HG02623 (cell line): ENCODE measurements around the gene POLR2J2.
"Not testable (repeated sequence)": the region's sequence is repeated elsewhere in the genome, so short reads cannot be mapped to it uniquely, and the experiment has no call there.

Experiments used
- ATAC-seq: cut with Tn5 transposase; IDR thresholded peaks from one replicate; pipeline ENCODE4 v1.9.1; 2021; ENCODE audit warnings: moderate library complexity; ENCODE audit not compliant: unreplicated experiment

Gene POLR2J2

DNA sequence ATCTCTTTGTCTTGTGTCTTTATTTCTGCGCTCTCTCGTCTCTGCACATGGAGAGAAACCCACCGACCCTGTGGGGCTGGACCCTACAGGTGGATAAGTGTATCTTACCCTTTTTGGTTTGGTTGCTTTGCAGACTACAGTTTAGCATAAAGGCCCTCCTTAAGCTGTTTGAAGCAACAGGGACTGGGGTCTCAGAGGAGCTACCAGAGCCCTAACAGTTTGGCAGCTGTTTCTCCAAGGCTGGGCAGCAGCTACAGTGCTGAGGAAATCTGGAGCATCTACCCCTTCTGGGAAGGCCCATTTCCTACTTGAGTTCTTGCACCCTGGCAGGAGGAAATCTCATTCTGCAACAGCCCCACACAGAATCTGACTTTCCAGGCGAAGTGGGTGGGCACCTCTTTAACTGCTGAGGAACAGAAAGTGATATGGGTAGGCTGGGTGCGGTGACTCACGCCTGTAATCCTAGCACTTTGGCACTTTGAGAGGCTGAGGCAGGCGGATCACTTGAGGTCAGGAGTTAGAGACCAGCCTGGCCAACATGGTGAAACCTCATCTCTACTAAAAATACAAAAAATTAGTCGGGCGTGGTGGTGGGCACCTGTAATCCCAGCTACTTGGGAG lies 2.1 kb upstream of the POLR2J2 start:
- ATAC-seq: not testable (repeated sequence)

DNA sequence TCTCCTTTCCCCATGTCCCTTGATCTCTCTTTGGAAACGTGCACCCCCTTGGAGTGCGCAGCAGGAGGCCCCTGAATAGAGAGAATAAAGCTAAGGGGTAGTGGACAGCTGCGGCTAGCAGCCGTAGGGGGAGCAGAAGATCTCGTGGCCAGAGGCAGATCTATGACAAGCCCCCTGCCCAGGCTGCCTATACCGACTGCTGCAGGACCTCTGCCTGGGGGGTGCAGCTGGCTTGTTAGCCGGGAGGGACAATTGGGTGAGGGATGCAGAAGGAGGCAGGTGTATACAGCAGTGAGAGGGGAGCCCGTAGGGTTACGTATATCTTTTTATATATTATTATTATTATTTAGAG lies 469 bp upstream of the POLR2J2 start:
- ATAC-seq: peak; percentile 23

DNA sequence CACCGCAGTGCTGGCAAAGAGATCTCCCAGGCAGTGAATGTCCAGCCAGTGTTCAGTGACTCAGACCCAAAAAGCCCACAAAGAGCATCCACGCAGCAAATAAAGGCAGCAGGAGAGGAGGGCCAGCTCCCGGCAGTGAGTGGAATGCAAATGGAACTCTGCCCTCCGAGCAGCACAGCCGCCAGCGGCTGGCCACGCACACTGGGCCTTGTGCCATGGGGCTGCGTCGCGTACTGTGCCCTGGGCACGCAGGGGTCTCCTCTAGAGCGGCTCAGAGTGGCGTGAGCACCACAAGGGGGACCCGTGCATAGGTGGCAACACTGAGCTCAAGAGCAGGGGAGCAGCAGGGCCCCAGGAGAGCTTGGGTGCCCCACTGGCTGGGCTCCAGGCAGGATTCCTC lies 3.9 kb downstream of the POLR2J2 start:
- not testable (repeated sequence) for ATAC-seq

DNA sequence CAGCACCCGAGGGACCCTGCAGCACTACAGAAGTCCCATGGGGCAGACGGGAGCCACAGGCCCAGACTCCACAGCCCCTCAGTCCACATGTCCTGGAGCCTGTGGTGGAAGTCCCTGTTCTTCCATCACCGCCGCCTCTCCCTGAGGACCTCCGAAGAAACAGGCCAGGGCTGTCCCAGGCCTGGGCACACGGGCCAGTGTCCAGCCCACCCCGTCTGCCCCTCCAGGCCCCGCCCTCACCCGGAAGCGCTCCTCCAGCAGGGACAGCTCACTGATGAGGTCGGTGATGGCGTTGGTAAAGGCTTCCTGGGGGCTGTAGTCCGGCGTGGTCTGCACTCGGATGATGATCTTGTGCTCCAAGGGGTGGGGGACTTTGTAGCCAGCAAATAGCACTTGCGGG lies 4.6 kb downstream of the POLR2J2 start:
- ATAC-seq: not testable (repeated sequence)

DNA sequence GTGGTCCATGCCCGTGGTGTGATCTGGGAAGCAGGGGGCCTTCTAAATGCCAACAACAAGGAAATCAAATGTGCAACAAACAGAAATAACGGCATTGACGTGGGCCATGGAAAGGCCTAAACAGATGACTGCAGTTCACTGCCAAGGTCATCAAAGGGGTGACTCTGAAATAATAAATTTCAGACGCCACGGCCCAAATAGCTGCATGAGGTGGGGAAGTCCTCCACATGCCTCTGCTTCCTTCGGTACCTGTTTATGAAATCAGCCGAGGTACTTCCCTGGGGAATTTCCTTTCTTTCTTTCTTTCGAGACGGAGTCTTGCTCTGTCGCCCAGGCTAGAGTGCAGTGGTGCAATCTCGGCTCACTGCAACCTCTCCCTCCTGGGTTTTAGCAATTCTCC lies 6.7 kb downstream of the POLR2J2 start:
- ATAC-seq: not testable (repeated sequence)

DNA sequence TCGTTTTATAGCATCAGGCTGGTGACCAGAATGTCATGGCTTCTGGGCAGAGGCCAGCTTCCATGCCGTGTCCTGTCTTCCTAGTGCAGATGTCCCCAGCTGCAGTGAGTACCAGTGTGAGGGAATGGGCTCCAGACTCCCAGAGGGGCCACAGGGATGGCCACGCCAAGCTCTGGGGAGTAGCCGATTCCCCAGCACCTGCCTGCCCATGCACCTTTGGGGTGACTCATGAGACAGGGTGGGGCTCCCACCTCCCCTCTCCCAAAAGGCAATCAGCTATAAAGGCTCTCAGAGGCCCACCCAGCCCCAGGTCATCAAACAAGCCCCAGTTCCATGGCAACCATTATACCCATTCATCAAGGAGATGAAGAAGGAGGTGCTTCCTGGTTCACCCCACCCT lies 21.5 kb downstream of the POLR2J2 start, which contains the start of gene SPDYE2B:
TSS of gene SPDYE2B (plus strand) at position 396 of the 400 bp plus-strand sequence. CDS start 2,030 bp downstream, outside the sequence.
- ATAC-seq: not testable (repeated sequence)

DNA sequence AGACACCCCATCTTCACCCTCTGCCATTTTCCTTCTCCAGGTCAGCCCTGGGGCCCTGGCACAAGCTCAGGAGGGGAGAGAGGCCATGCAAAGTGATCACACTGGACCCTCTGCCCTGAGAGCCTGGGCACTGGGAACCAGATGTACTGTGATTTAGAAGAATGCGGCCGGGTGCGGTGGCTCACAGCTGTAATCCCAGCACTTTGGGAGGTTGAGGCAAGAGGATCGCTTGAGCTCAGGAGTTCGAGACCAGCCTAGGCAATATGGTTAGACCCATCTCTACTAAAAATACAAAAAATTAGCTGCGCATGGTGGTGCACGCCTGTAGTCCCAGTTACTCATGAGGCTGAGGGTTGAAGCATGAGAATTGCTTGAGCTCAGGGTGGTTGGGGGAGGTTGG lies 23.6 kb downstream of the POLR2J2 start:
- ATAC-seq: not testable (repeated sequence)

DNA sequence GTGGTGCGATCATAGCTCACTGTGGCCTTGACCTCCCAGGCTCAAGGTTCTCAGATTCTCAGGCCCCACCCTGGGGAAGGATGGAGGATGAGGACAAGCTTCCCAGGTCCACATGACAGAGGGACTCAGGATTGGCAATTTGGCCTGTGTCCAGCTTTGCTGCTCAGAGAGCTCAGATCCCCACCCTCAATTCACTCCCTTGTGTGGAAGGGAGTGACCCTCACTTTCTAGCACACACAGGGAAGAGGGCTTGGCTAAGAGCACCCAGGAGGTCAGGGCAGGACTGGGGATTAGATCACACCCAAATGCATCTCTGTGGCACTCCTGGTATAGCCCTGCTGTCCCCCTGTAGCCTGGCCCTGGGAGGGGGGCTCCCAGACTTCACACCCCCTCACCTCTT lies 28.1 kb downstream of the POLR2J2 start:
- ATAC-seq: not testable (repeated sequence)

DNA sequence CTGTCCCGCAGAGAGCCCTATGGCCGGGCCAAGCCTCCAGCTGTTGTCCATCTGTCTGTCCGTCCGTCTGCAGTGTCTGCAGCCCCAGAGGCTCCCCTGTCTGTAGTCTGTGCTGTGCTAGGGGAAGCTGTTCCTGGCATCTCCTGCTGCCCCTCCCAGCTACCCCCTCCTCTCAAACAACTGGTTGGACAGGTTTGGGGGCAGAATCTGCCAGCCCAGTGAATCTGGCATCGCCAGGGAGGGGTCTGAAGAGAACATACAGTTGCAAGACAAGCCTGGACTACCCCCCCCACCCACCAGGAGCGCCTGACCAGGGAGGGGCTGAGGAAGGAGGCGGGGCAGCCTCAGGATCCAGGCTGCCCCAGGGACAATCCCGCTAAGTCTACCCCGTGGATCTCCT lies 28.8 kb downstream of the POLR2J2 start, which contains the start of gene UPK3BL1:
TSS of gene UPK3BL1 (minus strand) at position 101 of the 400 bp plus-strand sequence. CDS start at position 51, 50 bp downstream.
- not testable (repeated sequence) for ATAC-seq

DNA sequence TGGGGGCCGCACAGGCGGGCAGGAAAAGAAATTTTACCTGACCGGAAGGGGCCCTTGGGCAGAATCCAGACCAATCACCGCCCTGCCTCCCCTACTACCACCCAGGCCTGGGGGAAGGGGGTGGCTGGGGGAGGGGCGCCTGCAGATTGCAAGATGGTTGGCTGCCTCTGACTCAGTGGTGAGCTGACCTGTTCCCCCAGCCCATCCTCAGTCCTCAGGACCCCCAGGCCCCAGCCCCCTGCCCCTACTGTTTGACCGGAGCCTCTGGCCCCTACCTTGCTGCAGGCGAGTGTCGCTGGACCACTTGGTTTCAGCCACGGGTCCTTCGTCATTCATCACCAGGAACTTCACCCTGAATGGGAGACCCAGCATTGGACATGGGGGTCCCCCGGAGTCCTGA lies 32.6 kb downstream of the POLR2J2 start:
- ATAC-seq: not testable (repeated sequence)

DNA sequence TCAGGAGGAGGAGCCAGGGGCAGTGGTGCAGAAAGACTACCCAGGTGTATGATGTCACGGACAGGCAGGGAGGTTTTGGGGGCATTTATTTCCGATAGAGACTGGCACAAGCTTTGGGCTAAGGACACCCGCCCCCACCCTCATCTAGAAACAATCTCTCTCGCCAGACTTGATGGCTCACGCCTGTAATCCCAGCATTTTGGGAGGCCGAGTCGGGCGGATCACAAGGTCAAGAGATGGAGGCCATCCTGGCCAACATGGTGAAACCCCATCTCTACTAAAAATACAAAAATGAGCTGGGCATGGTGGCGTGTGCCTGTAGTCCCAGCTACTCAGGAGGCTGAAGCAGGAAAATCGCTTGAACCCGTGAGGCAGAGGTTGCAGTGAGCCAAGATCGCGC lies 34.5 kb downstream of the POLR2J2 start:
- ATAC-seq: not testable (repeated sequence)

DNA sequence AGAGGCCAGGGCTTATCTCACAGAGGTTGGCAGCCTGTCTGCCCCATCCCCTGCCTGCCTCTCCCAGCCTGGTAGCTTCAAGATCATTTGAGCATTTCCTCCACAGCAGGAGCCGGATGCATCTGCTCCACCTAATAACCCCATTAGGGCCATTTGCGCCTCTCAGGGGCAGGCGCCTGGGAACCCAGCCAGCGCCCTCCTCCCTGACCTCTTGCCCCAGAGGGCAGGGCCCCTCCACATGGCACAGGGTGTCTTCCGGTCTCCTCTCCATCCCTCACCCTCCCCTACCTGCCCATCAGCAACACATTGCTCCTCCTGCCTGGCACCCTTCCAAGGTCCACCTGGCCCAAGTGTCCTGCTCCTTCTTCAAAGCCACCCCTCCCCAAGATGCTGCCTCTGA lies 36.1 kb downstream of the POLR2J2 start:
- not testable (repeated sequence) for ATAC-seq

DNA sequence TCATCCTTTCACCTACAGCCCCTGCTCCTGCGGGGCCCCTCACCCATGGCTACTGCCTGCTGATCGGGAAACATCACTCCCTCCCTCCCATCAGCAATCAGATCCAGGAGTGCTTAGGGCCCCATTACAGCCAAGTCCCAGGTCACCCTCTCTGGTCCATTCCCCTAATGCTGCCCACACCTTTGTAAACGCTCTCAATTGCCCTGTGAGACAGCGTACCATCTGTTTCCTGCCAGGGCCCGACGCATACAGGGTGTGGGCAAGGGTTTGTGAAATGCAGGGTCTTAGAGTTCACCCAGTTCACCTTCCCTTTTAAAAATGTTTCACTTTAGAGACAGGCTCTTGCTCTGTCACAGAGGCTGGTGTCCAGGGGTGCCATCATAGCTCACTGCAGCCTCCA lies 37.2 kb downstream of the POLR2J2 start:
- ATAC-seq: not testable (repeated sequence)

DNA sequence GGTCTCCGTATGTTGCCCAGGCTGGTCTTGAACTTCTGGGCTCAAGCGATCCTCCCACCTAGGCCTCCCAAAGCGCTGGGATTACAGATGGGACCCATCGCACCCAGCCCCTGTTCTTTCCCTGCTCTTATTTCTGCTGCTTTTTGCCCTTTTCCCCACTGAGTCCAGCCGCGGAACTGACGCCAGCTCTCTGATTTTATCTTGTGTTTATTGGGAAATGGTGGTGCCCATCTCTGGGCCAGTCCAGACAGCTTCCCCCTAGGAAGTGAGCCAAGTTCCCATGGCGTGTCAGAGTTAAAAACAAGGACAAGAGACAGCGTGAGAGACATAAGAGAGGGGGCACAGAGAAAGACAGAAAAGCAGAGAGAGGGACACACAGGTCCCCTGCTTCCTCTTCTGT lies 40.8 kb downstream of the POLR2J2 start:
- ATAC-seq: not testable (repeated sequence)

DNA sequence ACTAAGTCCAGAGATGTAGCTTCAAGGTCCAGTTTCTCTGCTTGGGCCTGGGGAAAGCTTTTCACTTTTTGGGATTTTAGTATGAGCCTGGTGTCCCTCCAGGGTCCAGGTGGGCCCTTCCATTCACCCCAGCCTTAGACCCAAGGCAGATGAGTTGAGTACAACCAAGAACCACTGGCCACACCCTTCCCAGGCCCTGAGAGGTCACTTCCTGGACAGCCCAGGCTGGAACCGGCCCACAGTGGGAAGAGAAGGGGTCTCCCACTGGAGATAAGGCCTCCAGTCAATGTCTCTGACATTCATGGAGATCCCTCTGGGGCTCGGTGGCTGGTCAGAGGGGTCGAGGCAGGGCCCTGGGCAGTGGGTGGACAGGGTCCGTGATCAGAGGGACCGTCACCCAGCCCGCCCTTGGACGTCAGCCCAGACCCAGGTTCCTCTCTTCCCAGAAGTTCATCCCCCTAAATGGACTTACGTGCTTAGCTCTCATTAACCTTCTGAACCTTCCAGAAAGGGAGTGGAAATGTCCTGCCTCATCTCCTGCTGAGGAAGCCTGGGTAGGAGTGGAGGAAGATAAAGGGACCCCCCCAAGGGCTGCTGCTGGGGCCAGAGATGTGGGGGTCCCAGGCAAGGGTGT lies 44.1 kb downstream of the POLR2J2 start:
- not testable (repeated sequence) for ATAC-seq

DNA sequence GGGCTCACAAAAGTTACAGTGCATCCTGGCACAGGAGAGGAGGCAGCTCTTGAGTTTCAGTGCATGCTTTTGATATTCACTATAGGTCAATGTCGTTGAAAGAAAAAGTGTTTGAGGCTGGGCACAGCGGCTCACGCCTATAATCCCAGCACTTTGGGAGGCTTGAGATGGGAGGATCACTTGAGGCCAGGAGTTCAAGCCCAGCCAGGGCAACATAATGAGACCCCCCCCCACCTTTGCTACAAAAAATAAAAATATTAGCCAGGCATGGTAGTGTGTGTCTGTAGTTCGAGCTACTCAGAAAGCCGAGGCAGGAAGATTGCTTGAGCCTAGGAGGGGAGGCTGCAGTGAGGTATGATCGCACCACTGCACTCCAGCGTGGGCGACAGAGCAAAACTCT lies 53.3 kb downstream of the POLR2J2 start:
- ATAC-seq: not testable (repeated sequence)

DNA sequence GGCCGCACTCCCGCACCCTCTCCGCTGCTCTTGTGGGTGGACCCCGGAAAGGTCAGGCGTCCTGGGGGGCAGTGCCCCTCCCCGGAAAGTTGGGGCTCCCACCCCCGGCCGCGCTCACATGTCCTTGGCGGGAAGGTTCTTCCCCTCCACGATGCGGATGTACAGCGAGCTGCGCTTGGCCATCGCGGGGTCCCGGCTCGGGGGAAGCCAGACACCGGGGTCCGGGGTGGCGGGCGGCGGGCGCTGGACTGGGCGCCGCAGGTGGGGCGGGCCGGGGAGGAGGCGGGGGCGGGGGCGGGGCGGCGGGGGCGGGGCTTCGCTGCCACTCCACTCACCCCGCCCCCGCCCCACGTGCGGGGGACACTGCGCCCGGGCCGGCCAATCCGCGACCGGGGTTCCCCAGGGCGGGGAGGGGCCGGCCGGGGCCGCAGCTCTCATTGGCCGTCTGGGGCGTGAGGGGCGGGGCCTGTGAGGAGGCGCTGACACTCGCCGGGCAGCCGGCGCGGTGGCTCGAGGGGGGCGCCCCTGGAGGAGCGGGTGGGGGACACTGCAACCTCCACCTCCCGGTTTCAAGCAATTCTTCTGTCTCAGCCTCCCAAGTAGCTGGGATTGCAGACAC lies 54.8 kb downstream of the POLR2J2 start, which contains the start of gene RASA4:
TSS of gene RASA4 (minus strand) at position 250 of the 619 bp plus-strand sequence. CDS start at position 183, 67 bp downstream.
- peak; percentile 77 for ATAC-seq
